Measurements from ENCODE around the gene HFM1. TPM values are rescaled to one million over a fixed set of nuclear protein-coding genes. Genes with fewer than 3 reads are reported as not detected.
A peak's percentile ranks its signal among the peaks of the same experiment; 100 is the strongest.

Gene HFM1
- total and polyA plus RNA-seq, 9 of the 15 experiments (the other 6 are each of a cell fraction or from before 2014, with no cell fraction given), result 1.5 to 6.4 (median 3.7) TPM

DNA sequence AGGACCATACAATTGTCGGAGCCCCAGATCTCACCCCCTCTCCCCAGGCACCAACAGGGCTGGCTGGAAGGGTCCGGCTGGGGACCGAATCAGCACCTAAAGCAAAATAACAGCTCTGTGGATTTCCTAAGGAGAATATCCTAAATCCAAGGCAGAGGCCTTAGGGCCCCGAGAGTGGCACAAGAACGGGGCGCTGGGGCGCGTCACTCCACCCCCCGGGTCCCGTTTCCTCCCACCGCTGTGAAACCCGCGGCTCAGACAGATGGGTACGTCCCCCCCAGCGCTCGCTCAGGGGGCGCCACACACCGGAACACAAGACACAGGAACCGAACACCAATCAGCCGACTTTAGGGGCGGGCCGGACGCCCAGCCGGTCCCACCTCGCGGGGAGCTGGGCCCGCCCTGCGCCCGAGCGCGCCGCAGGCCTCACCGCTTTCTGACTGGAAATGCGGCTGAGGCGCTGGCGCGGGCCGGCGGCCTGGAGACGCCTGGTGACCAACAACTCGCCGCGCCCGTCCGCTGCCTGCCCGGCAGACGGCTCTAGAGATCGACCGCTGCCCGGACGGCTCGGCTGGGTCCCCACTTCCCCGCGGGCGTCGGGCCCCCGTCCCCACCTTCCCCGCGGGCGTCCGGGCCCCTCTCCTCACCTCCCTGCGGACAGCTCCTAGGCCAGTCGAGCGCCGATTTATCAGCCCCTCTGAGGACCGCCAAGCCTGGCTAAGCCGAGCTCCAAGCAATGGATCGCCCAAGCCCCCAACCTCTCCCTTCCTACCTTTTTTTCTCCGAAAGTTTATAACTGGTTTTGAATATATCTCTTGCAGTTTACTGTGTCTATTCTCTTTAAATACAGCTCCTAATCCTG lies at the start of gene HFM1 (continued):
- TF ChIP-seq, protein P1, sequence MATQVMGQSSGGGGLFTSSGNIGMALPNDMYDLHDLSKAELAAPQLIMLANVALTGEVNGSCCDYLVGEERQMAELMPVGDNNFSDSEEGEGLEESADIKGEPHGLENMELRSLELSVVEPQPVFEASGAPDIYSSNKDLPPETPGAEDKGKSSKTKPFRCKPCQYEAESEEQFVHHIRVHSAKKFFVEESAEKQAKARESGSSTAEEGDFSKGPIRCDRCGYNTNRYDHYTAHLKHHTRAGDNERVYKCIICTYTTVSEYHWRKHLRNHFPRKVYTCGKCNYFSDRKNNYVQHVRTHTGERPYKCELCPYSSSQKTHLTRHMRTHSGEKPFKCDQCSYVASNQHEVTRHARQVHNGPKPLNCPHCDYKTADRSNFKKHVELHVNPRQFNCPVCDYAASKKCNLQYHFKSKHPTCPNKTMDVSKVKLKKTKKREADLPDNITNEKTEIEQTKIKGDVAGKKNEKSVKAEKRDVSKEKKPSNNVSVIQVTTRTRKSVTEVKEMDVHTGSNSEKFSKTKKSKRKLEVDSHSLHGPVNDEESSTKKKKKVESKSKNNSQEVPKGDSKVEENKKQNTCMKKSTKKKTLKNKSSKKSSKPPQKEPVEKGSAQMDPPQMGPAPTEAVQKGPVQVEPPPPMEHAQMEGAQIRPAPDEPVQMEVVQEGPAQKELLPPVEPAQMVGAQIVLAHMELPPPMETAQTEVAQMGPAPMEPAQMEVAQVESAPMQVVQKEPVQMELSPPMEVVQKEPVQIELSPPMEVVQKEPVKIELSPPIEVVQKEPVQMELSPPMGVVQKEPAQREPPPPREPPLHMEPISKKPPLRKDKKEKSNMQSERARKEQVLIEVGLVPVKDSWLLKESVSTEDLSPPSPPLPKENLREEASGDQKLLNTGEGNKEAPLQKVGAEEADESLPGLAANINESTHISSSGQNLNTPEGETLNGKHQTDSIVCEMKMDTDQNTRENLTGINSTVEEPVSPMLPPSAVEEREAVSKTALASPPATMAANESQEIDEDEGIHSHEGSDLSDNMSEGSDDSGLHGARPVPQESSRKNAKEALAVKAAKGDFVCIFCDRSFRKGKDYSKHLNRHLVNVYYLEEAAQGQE (IDR thresholded peaks at IDR 0.05; ENCODE audit: borderline replicate concordance), result peak; percentile 97
- TF ChIP-seq, protein P1 (CRISPR knock-in tag; IDR thresholded peaks at IDR 0.05; ENCODE audit: low read depth), result peak; percentile 86
- TF ChIP-seq, protein P2, sequence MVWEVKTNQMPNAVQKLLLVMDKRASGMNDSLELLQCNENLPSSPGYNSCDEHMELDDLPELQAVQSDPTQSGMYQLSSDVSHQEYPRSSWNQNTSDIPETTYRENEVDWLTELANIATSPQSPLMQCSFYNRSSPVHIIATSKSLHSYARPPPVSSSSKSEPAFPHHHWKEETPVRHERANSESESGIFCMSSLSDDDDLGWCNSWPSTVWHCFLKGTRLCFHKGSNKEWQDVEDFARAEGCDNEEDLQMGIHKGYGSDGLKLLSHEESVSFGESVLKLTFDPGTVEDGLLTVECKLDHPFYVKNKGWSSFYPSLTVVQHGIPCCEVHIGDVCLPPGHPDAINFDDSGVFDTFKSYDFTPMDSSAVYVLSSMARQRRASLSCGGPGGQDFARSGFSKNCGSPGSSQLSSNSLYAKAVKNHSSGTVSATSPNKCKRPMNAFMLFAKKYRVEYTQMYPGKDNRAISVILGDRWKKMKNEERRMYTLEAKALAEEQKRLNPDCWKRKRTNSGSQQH (CRISPR knock-in tag; IDR thresholded peaks at IDR 0.05), result 0 out of 2 replicates have a peak, but pooled peaks have one; percentile 31
- TF ChIP-seq JUNB (CRISPR knock-in tag; conservative IDR thresholded peaks at IDR 0.05) (no peak), ZNF384 (IDR thresholded peaks at IDR 0.05; ENCODE audit: low read depth, low read length) (no peak), CXXC5 (CRISPR knock-in tag; IDR thresholded peaks at IDR 0.05) (peak; percentile 81), FIP1L1 (IDR thresholded peaks at IDR 0.05; ENCODE audit: low read depth, low read length, poor library complexity, severe bottlenecking) (peak; percentile 38), RBBP5 (IDR thresholded peaks at IDR 0.05; ENCODE audit: borderline replicate concordance, insufficient read depth, low read length, poor library complexity, severe bottlenecking) (peak; percentile 83), DMBX1 (CRISPR knock-in tag; IDR thresholded peaks at IDR 0.05; ENCODE audit: borderline replicate concordance) (peak; percentile 9; the same call in 1 of the 2 replicates), GABPA (tag; conservative IDR thresholded peaks at IDR 0.05; ENCODE audit: low read depth) (peak; percentile 75)
- TF ChIP-seq, protein P3, sequence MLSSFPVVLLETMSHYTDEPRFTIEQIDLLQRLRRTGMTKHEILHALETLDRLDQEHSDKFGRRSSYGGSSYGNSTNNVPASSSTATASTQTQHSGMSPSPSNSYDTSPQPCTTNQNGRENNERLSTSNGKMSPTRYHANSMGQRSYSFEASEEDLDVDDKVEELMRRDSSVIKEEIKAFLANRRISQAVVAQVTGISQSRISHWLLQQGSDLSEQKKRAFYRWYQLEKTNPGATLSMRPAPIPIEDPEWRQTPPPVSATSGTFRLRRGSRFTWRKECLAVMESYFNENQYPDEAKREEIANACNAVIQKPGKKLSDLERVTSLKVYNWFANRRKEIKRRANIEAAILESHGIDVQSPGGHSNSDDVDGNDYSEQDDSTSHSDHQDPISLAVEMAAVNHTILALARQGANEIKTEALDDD (IDR thresholded peaks at IDR 0.05), result no peak

Measured in K562 (cell line).